Thymus (tissue), 11 donors: Measurements from ENCODE around the gene ZNF665. TPM values are rescaled to one million over a fixed set of nuclear protein-coding genes. Genes with fewer than 3 reads are reported as not detected.
"Not testable (repeated sequence)": the region's sequence is repeated elsewhere in the genome, so short reads cannot be mapped to it uniquely, and the experiment has no call there.

Experiments
- DNase-seq, 9 donors: peaks; one replicate each; pipeline ENCODE4 v3.0.0-alpha.2; 2013; ENCODE audit warnings: low spot score in 9 of 9, low read depth in 6 of 9, missing footprints in 1 of 9
- H3K27ac ChIP-seq, 2 donors: one replicate each; pipeline ENCODE4 v1.5.1; 2013; ENCODE audit warnings: control low read depth in 1 of 2, low read depth in 1 of 2, low read length in 1 of 2, mild to moderate bottlenecking in 1 of 2, moderate library complexity in 1 of 2
- H3K27me3 ChIP-seq, 2 donors: one replicate each; pipeline ENCODE4 v1.5.1; 2013; ENCODE audit warnings: low read length in 1 of 2; ENCODE audit not compliant: control insufficient read depth in 2 of 2, insufficient read depth in 1 of 2
- H3K36me3 ChIP-seq, 2 donors: one replicate each; pipeline ENCODE4 v1.5.1; 2013; ENCODE audit warnings: low read length in 1 of 2, mild to moderate bottlenecking in 1 of 2, moderate library complexity in 1 of 2; ENCODE audit not compliant: control insufficient read depth in 2 of 2, insufficient read depth in 2 of 2
- H3K4me1 ChIP-seq, 2 donors: one replicate each; pipeline ENCODE4 v1.5.1; 2013; ENCODE audit warnings: low read length in 2 of 2; ENCODE audit not compliant: control insufficient read depth in 2 of 2, insufficient read depth in 2 of 2
- H3K4me3 ChIP-seq, 2 donors: one replicate each; pipeline ENCODE4 v1.5.1; 2013; ENCODE audit warnings: low read length in 2 of 2, control low read depth in 1 of 2, mild to moderate bottlenecking in 1 of 2
- H3K9me3 ChIP-seq, 2 donors: one replicate each; pipeline ENCODE4 v1.5.1; 2013; ENCODE audit warnings: low read length in 1 of 2, mild to moderate bottlenecking in 1 of 2; ENCODE audit not compliant: control insufficient read depth in 2 of 2, insufficient read depth in 1 of 2
- WGBS: extraction: QIAGEN DNeasy Blood & Tissue Kit; methylation state at CpG from one replicate; pipeline ENCODE4 v1.1.7; 2013; 5-methylcytosine and 5-hydroxymethylcytosine counted together
- polyA plus RNA-seq: library from polyadenylated mRNA; stranded (reverse); fragments of 200-250 nt; gene quantifications from one replicate; pipeline ENCODE4 v1.2.3, GENCODE V29; 2013
- total RNA-seq: library from RNA; stranded (reverse); fragments of 120-200 nt; gene quantifications from one replicate; pipeline ENCODE4 v1.2.4, GENCODE V29; 2013
- donor health status: healthy.

ZNF665 gene
- total and polyA plus RNA-seq, 2 donors = 5.6 to 7.7 TPM

DNA sequence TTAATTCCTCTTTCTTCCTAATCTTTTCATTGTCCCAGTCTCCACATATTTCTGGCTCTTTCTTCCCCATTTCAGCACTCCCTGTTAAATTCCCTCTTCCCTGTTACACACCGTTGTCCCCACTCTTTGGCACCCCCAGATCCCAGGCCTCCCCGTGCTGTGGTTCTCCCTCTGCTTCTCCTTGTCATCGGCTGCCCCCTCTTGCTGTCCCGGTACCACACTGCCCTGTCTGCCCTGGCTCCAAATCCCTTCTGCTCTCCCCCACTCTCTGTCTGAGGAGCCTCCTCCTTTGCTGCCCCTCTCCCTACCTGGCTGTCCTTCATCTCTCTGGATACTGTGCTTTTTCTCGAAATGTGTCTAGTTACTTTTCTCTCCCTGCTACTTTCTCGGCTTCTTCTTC, 61.4 kb downstream of the ZNF665 start:
- H3K9me3 ChIP-seq = no peaks in the 10 kb centered on the region
- peaks cover 3 to 11% of the 10 kb centered on the region in 2 donors for H3K4me1 ChIP-seq
- H3K4me3 ChIP-seq = peak overlapping the region; percentile 42 to 78
- H3K27me3 ChIP-seq = no peaks in the 10 kb centered on the region
- no peak for DNase-seq
- no peaks in the 10 kb centered on the region for H3K36me3 ChIP-seq
- H3K27ac ChIP-seq = no peak overlapping the region
- WGBS = 61% methylated on average over 6 of the region's 6 CpGs

DNA sequence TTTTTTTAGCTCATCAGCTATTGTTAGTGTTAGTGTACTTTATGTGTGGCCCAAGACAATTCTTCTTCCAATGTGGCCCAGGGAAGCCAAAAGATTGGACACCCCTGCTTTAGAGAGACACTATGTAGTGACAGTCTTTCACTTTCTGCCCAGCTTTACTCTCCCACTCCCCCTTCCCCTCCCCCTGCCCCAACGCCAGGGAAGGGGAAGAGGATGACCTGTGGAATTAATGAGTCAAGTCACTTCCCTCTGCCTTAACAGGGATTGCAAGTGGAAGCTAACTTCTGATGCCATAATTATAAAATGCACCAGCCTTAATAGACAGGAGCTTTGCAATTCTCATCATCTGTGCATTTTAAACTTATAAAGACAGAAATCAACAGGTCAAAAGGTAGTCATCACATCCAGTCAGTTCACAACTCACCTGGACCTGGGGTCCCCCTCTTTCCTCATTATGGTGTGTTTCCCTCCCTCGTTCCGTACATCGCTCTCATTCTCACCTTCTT, 62.0 kb downstream of the ZNF665 start:
- 89% methylated on average over 4 of the region's 4 CpGs for WGBS
- Histone ChIP-seq H3K36me3 (no peaks in the 10 kb centered on the region), H3K27me3 (no peaks in the 10 kb centered on the region), H3K4me3 (no peak overlapping the region), H3K9me3 (no peaks in the 10 kb centered on the region), H3K27ac (no peak overlapping the region), H3K4me1 (peaks cover 3 to 11% of the 10 kb centered on the region in 2 donors)
- DNase-seq = no peak

DNA sequence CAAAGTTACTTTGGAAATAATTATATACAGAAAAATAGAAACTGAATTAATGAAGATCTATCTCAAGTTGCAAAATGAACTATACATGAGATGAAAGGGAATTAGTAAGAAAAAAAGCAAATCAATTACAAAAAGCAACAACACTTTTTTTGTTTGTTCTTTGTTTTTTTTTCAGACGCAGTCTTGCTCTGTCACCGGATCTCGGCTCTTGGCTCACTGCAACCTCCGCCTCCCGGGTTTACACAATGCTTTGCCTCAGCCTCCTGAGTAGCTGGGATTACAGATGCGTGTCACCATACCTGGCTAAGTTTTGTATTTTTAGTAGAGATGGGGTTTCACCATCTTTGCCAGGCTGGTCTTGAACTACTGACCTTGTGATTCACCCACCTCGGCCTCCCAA, 62.7 kb downstream of the ZNF665 start:
- WGBS = 94% methylated on average over 7 of the region's 7 CpGs
- no peak overlapping the region for H3K27ac ChIP-seq
- no peaks in the 10 kb centered on the region for H3K27me3 ChIP-seq
- DNase-seq = no peak
- peaks cover 3 to 11% of the 10 kb centered on the region in 2 donors for H3K4me1 ChIP-seq
- no peaks in the 10 kb centered on the region for H3K36me3 ChIP-seq
- no peak overlapping the region for H3K4me3 ChIP-seq
- H3K9me3 ChIP-seq = no peaks in the 10 kb centered on the region

DNA sequence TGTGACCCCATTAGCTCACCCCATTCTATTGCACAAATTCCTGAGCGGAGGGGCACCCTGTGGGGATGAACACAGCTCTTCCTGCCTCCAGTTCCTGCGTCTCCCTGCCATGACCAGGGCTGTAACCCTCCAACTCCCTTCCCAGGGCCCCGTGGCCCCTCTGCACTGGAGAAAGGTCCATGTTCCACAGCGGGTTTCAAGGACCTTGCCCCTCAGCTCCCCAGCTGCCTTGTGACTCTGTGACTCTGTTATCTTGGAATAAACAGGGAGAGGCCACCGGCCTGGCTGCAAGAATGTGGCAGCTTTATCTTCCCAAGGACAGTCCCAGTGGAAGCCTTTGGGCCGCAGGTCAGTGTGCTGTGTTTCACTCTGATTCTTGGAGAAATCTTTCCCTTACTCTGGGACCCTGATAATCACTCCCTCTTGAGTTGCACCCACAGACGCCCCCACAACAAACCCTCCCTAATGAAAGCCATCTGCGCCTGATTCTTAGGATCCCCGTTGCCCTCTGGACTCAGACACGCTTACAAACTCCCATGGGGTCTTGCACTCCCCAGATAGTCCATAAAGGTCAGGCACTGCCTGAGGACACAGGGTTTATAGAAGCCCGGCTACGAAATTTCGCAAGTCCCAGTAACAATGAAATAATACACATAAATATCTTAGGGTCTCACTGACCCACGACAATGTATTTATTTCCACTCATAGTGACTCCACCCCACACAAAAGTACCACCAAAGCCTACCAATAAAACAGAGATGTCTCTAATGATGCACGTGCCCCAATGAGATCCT, 66.2 kb downstream of the ZNF665 start:
- not testable (repeated sequence) for DNase-seq, H3K36me3 ChIP-seq, H3K4me3 ChIP-seq, H3K27me3 ChIP-seq, H3K4me1 ChIP-seq, H3K27ac ChIP-seq
- peaks cover 0 to 15% of the 10 kb centered on the region in 2 donors for H3K9me3 ChIP-seq
- WGBS = 96% methylated on average over 8 of the region's 15 CpGs

DNA sequence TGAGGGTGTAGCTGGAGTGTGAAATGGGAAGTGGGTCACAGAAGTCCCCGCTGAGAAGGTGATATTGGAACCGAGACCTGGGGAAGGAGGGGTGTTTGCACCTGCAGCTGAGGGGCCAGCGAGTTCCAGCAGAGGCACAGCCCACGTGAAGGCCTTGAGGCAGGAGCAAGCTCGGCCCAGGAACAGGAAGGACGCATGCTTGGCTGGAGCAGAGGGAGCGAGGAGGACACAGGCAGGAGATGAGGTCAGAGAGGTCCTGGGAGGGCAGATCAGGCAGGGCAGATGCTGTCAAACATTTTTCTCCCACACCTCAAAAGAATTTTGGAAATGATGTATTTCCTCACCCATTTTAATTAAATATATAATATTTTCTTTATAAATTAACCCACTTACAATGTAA, 69.8 kb downstream of the ZNF665 start:
- Histone ChIP-seq H3K36me3 (peaks cover 0 to 5% of the 10 kb centered on the region in 2 donors), H3K27ac (no peak overlapping the region), H3K27me3 (no peaks in the 10 kb centered on the region), H3K9me3 (peaks cover 0 to 15% of the 10 kb centered on the region in 2 donors), H3K4me1 (no peaks in the 10 kb centered on the region), H3K4me3 (no peak overlapping the region)
- DNase-seq = no peak
- 89% methylated on average over 7 of the region's 7 CpGs for WGBS

Other genes starting within 250 kb of the ZNF665 start
- 17.0 TPM for gene ZNF816, start 230.5 kb downstream of the ZNF665 start, total RNA-seq
- 8.4 TPM for gene ZNF816, start 230.5 kb downstream of the ZNF665 start, polyA plus RNA-seq
- 0.05 TPM for gene ERVV-1, start 179.4 kb downstream of the ZNF665 start, total RNA-seq
- gene ERVV-1, start 179.4 kb downstream of the ZNF665 start, polyA plus RNA-seq = 0.14 TPM
- 0.05 TPM for gene ERVV-2, start 148.6 kb downstream of the ZNF665 start, total RNA-seq
- gene ERVV-2, start 148.6 kb downstream of the ZNF665 start, polyA plus RNA-seq = 0.05 TPM
- gene ZNF160, start 89.9 kb downstream of the ZNF665 start, total RNA-seq = 20.5 TPM
- 33.1 TPM for gene ZNF160, start 89.9 kb downstream of the ZNF665 start, polyA plus RNA-seq
- gene ZNF415, start 60.4 kb downstream of the ZNF665 start, total RNA-seq = 8.1 TPM
- gene ZNF415, start 60.4 kb downstream of the ZNF665 start, polyA plus RNA-seq = 9.1 TPM
- gene ZNF347, start 34.3 kb downstream of the ZNF665 start, total RNA-seq = 7.6 TPM
- 6.8 TPM for gene ZNF347, start 34.3 kb downstream of the ZNF665 start, polyA plus RNA-seq
- gene ZNF677, start 61.5 kb upstream of the ZNF665 start, total RNA-seq = 12.8 TPM
- gene ZNF677, start 61.5 kb upstream of the ZNF665 start, polyA plus RNA-seq = 13.2 TPM
- gene VN1R2, start 64.9 kb upstream of the ZNF665 start, total RNA-seq = not detected
- not detected for gene VN1R2, start 64.9 kb upstream of the ZNF665 start, polyA plus RNA-seq
- gene VN1R4, start 74.4 kb upstream of the ZNF665 start, total RNA-seq = not detected
- gene VN1R4, start 74.4 kb upstream of the ZNF665 start, polyA plus RNA-seq = not detected
- 10.5 TPM for gene ZNF845, start 140.4 kb upstream of the ZNF665 start, total RNA-seq
- gene ZNF845, start 140.4 kb upstream of the ZNF665 start, polyA plus RNA-seq = 5.7 TPM
- 18.0 TPM for gene ZNF525, start 172.3 kb upstream of the ZNF665 start, total RNA-seq
- 12.8 TPM for gene ZNF525, start 172.3 kb upstream of the ZNF665 start, polyA plus RNA-seq
- gene ZNF765, start 201.8 kb upstream of the ZNF665 start, total RNA-seq = 12.2 TPM
- 6.2 TPM for gene ZNF765, start 201.8 kb upstream of the ZNF665 start, polyA plus RNA-seq
- gene ZNF761, start 238.6 kb upstream of the ZNF665 start, total RNA-seq = 9.7 TPM
- 14.9 TPM for gene ZNF761, start 238.6 kb upstream of the ZNF665 start, polyA plus RNA-seq